ENCODE measurements around the gene CSF3.

DNA sequence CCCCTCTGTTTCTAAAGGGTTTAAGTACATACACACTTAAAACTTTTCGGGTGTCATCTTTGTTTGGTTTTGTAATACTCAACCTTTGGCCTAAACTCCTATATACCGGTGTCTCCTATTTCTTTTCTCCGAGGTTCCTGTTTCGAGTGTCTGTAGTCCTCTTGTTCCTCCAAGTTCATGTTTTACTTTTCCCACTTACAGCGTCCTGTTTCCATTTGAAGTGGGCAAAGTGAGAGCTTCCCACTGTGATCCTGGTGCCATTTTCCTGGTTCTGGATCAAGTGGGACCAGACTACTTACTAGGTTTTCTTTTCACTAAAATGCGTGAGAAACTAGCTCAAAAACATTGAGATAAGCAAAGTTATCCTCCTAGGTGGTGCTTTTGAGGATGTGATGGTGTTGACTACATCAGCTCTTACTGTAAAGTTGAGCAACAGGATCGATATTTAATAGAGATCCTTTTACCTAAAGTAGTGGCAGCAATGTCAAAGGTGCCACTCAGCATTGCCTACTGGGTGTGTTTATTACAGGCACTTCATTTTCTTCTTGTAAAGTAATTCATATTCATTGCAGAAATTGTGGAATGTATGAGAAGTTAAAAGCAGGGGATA is 33.4 kb upstream of the CSF3 start:
- TF ChIP-seq, protein P1, sequence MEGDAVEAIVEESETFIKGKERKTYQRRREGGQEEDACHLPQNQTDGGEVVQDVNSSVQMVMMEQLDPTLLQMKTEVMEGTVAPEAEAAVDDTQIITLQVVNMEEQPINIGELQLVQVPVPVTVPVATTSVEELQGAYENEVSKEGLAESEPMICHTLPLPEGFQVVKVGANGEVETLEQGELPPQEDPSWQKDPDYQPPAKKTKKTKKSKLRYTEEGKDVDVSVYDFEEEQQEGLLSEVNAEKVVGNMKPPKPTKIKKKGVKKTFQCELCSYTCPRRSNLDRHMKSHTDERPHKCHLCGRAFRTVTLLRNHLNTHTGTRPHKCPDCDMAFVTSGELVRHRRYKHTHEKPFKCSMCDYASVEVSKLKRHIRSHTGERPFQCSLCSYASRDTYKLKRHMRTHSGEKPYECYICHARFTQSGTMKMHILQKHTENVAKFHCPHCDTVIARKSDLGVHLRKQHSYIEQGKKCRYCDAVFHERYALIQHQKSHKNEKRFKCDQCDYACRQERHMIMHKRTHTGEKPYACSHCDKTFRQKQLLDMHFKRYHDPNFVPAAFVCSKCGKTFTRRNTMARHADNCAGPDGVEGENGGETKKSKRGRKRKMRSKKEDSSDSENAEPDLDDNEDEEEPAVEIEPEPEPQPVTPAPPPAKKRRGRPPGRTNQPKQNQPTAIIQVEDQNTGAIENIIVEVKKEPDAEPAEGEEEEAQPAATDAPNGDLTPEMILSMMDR (IDR thresholded peaks at IDR 0.05), result no peak
- no peak for TF ChIP-seq POLR2A (IDR thresholded peaks at IDR 0.05; ENCODE audit: low read depth)
